ENCODE results near the gene HDAC9.

DNA sequence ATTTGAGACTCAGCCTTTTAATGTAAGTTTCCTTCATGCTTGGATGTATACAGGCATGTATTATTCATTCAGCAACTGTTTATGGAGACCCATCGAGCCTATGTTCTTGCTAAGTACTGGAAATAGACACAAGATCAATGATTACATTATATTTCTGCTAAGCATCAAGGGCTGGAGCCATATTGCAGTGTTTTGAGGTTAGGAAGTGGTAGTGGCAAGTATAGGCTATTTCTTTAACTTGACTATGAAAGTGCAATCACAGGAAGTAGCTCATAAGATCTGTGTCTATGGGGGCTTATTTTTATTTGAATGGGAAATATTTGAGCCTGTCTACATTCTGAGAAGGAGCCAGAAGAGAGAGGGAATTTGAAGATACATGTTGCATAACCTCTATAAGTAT, 123.8 kb downstream of the HDAC9 start:
- TF ChIP-seq, protein P1, sequence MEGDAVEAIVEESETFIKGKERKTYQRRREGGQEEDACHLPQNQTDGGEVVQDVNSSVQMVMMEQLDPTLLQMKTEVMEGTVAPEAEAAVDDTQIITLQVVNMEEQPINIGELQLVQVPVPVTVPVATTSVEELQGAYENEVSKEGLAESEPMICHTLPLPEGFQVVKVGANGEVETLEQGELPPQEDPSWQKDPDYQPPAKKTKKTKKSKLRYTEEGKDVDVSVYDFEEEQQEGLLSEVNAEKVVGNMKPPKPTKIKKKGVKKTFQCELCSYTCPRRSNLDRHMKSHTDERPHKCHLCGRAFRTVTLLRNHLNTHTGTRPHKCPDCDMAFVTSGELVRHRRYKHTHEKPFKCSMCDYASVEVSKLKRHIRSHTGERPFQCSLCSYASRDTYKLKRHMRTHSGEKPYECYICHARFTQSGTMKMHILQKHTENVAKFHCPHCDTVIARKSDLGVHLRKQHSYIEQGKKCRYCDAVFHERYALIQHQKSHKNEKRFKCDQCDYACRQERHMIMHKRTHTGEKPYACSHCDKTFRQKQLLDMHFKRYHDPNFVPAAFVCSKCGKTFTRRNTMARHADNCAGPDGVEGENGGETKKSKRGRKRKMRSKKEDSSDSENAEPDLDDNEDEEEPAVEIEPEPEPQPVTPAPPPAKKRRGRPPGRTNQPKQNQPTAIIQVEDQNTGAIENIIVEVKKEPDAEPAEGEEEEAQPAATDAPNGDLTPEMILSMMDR (IDR thresholded peaks at IDR 0.05; ENCODE audit: low read depth, low read length, poor library complexity, severe bottlenecking): no peak
- TF ChIP-seq EZH2phosphoT487 (IDR thresholded peaks at IDR 0.05; ENCODE audit: borderline replicate concordance, low read length): no peak

Measured in DOHH2 (cell line).